GM18511 (cell line): Measurements from ENCODE around the gene VCL.

ENCODE experiments used
- ATAC-seq: cut with Tn5 transposase; IDR thresholded peaks from one replicate; pipeline ENCODE4 v1.9.1; 2021; ENCODE audit warnings: mild to moderate bottlenecking, moderate library complexity; ENCODE audit not compliant: unreplicated experiment

VCL gene

DNA sequence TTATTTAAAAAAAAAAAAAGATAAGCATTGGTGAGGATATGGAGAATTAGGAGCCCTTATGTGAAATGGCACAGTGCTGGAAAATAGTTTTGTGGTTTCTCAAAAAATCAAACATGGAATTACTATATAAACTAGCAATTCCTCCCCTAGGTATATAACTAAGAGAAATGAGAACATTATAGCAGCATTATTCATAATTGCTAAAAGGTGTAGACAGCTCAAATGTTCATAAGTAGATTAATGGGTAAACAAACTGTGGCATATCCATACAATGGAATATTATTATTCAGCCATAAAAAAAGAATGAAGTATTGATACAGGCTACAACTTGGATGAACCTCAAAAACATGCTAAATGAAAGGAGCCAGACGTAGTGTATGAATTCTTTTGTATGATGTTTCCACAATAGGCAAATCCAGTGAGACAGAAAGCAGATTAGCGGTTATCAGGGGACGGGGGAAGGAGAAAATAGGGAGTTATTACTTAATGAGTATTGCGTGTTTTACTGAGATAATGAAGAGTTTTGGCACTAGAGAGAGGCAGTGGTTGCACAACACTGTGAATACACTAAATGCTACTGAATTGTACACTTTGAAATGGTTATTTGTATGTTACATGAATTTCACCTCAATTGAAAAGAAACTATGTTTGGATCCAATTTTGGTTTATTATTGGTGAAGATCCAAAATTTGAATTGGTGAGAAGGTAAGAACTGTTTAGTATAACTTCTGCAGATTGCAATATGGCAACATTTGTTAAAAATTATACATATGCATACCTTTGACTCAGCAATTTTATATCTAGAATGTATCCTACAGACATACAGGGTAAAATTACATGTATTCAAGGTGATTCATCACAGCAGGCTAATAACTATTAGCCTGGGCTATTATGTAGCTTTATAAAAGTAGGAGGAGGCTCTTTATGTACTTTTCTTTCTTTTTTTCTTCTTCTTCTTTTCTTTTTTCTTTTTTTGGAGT lies 69.7 kb downstream of the VCL start:
- ATAC-seq, result no peak

DNA sequence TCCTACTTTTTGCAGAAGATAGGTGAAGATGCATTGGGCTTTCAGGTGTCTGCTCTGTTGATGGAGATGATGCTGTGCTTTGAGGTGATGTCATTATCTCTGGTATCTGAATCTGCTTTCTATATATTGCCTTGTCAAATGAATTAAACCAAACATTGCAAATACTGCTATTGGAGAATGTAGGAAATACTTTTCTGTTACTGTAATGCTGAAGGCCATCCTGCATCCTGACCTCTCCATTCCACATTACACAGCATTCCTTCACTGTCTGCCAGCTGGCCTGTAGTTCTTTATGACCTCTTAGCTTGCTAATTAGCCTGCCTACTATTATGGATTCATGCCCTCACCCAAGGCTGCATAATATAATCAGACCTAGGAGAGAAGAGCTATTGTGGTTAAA lies 73.2 kb downstream of the VCL start:
- ATAC-seq, result no peak

DNA sequence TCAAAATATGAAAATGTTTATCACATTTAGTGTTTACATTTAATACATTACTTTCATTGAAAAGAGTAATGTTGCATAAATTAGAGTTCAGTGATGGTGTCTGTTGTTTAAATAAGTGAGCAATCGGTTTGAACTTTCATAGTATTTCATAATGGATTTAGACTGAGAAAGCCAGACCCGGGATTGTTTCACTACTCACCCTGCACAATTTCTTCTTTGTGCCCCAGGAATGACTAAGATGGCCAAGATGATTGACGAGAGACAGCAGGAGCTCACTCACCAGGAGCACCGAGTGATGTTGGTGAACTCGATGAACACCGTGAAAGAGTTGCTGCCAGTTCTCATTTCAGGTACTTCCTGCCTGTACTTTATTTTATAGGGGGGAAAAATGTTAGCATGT lies 74.6 kb downstream of the VCL start:
- ATAC-seq, result no peak

DNA sequence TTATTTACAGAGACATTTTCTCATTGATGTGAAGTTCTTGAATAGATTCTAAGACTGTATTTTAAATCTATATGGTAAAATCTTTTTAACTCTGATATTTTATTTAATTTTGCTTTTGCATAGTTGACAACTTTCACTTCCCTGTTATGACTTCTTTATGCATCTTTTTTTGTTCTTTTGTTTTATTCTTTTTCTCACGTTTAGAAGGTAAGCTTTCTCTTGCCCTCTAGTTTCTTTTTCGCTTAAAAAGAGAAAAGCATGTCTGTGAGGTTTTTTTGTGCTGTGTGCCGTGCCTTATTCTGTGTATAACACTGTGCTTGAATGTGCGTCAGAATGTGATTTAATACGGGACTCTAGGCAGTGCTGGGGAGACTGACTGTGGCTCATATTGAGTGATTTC lies 78.0 kb downstream of the VCL start:
- ATAC-seq, result no peak

DNA sequence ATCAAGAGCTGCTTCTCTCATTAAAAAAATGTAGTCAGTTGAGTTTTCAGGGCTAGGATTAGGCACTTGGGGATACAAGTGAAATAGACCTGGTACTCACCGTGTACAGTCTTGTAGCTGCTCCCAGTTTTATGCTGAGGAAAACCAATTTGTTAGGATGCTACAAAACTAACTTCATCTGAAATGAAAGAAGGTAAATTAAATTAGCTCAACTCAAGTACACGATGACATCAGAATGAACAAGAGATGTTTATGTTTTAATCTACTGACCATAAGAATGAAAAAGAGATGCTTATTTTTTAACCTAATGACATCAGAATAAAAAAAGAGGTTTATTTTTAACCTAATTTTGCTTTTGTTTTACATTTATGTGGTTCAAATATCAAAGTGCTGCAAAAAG lies 79.0 kb downstream of the VCL start:
- ATAC-seq, result no peak

DNA sequence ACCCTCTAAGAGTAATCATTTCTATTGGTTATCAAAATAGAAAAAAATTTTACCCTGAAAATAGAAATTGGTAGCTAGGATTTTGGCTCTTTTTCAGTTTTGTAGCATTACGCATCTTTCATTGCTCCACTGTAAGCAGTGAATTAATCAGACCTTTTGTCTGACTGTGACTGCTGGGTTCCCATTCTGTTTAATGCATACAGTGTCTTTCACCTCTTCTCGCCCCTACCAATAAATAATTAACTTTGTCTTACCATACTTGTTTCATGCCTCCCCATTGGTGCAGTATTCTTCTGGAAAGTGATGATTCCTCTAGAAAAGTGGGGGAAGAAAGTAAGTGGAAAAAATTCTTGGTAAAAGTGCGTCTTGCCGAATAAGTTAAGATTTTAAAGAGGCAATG lies 79.5 kb downstream of the VCL start:
- ATAC-seq, result no peak

DNA sequence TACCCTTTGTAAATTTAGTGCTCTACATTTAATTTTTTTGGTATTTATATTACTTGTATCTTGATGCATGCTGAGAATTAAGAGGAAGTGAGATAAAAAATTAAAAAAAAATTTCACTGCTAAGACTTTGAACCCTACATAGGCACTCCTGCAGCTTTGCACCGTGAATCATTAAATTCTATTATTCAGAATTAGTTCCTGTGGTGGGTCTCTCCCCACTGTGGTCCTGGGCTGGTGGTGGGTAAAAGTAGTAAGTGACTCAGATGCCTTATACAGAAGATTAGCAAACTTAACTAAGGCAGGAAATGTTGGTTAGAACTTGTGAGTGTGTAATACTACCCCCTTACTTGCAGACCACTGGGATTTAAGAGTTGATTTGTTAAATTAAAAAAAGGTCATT lies 80.1 kb downstream of the VCL start:
- peak; percentile 70 for ATAC-seq

DNA sequence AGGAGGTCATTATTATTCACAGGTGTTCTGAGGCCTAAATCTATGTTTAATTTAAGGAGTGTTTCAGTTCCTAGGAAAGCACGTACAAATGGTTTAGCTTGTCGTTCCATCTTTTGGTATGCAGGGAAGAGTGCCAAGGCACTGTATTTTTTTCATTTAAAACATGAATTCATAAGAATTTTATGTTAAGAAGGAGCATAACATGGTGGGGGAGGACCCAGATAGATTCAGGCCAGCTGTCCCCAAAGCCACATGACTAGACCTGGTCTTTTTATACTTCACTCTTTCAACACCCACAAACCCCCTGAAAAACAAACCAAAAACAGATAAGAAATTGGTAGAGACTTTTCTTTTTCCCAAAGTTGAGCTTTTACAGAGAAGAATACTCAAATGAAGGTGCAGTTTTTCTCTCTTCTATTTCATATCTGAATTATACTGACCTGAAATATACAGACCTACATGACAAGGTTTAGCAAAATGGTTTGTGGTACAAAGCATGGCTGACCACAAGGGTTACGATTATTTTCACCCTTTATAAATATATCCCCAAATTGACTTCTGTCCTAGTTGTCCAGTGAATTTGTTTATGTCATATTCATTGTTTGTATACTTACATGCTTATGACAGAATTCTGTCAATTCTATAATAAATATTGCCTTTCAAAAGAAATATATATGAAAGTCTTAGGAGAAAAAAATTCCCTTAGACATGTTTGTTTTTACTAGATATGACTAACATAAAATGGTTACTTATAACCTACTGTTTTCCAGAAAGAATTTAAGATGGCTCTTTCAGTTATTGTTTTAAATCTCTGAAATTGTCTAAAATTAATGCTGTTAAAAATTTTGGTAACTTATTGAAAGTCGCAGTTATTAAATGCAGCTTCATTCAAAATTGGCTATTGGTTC lies 81.4 kb downstream of the VCL start:
- no peak for ATAC-seq

DNA sequence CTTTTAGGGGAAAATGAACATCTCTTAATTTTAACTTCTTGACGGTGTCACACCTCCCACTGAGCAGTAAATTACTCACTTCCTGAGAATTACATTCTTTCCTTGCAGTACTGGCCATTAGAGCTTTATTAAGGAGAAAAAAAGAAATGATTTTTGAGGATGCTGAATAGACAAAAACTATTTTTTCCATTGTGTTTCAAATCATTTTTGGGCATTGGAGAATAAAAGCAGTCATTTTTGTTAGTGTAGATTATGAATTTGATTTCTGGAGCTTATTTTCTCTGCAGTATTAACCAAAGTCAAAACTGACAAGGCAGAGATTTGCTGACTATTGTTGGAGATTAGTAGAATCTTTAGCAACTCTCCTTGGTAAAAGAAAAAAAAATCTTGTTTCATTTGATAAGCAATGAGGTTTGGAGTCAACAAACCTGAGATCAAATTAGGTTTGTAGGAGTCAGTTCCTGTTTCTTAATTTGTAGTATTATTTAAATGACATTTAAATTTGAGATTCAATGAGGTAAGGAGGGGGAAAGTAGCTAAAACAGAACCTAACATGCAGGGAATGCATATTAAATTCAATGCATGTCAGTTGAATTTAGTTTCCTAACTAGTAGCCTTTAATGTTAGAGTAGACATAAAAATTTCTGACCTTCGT lies 82.1 kb downstream of the VCL start:
- ATAC-seq, result no peak

DNA sequence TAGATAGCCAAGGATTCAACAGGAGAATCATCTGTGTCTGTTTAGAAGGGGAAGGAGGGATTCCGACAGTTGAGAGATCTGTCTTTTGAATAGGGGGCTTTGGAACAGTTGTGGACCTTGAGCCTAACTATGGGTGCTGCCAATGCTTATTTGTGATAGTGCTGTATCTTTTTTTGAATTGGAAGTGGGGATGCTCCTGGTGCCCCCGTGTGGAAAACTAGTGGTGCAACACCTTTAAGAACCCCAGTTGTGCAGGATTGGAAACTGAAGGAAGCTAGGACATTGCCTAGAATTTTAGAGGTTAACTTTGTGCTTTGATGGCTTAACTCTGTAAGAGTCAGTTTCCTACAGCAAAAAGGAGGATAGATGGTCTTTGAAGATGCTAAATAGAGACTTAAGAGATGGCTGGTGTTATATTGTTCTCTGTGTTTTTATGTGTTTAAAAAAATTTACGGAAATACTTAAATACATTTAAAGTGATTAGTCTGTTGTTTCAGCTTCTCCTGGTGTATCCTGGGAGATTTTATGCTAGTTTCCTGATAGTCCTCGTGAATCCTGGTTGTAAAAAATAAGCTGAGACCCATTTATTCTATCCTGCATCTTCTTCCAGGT lies 83.4 kb downstream of the VCL start:
- no peak for ATAC-seq

DNA sequence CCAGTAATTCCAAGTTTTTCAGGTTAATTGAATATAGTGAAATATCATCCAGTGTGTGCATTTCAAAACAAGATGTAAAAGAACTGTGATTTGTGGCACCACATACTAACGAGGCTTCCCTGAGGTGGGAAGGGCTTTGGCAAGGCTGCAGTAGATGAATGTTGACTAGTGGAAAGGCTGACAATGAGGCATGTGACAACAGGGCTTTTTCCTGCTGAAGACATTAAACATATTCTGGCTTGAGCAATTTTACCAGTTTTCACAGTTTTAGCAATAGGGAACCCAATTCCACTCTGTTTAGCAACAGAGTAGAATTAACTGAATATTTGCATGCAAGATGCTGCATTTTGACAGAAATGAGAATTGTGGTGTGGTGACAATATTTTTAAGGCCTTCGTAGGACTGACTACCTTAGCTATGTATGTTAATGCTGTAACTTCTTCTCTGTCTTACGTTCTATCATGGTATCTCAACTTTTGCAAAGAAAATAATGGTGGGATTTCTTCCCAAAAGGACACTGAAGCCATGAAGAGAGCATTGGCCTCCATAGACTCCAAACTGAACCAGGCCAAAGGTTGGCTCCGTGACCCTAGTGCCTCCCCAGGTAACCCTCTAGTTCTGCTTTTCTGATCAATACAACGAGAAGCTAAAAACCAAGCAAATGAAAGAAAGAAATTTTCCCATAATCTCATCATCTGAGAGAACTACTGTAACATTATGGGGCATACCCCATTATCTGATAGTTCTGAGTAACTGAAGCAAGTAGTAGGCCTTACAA lies 84.2 kb downstream of the VCL start:
- no peak for ATAC-seq

DNA sequence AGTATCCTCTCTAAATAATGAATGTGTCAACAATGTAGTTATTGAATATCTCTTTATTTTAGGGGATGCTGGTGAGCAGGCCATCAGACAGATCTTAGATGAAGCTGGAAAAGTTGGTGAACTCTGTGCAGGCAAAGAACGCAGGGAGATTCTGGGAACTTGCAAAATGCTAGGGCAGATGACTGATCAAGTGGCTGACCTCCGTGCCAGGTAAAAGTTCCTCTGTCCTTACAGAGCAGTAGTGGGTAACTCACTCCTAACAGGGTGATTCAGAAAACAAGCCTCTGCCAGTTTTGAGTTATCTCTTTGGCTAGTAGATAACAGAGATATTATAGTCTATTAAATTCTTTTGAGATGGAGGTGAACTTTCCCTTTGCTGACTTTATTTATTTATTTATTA lies 85.4 kb downstream of the VCL start:
- no peak for ATAC-seq

DNA sequence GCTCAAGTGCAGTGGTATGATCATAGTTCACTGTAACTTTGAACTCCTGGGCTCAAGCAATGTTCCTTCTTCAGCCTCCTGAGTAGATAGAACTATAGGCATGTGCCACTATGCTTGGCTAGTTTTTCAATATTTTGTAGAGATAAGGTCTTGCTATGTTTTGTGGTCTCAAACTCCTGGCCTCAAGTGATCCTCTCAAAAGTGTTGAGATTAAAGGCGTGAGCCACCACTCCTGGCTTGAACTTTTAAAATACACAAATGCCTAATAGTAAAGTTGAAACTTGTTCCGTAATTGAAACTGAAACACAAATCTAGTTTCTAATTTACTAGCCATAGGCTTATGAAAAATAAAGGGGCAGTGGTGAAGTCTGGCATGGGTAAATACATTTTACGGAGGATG lies 87.0 kb downstream of the VCL start:
- peak; percentile 79 for ATAC-seq

DNA sequence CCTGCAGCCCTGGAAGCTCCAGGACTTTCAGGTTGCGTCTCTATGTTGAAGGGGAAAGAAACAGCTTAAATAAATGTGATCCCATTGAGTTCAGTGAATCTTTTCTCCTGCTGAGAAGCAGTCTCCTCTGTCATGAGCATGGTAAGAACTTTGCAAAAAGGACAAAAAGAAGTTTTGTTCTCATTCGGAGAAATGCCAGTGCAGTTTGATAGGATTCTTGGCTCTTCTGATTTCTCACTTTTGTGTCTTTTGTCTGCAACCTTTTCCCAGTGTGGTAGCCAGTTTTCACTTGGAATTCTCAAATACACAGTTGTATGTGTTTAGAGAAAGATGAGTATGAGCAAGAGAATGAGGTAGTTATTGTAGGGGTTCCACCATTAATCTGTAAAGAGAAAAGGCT lies 88.4 kb downstream of the VCL start:
- no peak for ATAC-seq

DNA sequence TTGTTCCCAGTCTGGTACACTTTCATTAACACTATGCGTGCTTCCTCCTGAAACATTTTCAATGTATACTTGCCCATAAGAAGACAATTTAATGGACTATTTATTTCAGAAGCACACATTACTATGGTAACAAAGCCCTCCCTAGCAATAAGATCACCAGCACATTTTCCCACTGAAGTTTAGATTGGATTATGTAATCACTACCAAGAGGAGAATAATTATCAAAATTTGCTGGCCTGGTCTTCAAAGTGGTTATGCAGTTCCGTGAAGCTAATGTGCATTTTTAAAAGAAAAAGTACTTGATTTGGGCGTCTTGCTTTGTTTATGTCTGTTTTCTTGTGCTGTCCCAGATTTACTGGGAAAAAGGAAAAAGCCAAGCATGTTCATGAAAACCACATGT lies 90.8 kb downstream of the VCL start:
- no peak for ATAC-seq

DNA sequence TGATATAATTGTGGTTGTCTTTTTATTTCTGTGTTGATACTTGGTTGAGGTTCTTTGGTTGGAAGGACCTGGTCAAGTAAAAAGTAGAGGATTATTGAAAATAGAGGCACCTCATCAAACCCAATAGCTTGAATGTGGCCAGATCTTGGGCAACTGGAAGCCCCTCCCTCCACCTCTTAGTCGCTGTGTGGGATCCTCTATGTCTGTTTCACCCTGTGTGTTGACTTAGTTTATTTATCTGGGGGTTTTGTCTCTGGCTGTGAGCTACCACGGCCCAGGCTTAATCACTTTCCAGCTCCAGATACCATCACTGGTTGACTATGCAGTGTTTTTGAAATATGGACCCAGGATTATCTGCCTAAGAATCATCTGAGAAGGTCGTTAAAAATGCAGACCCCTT lies 94.5 kb downstream of the VCL start:
- ATAC-seq, result no peak

DNA sequence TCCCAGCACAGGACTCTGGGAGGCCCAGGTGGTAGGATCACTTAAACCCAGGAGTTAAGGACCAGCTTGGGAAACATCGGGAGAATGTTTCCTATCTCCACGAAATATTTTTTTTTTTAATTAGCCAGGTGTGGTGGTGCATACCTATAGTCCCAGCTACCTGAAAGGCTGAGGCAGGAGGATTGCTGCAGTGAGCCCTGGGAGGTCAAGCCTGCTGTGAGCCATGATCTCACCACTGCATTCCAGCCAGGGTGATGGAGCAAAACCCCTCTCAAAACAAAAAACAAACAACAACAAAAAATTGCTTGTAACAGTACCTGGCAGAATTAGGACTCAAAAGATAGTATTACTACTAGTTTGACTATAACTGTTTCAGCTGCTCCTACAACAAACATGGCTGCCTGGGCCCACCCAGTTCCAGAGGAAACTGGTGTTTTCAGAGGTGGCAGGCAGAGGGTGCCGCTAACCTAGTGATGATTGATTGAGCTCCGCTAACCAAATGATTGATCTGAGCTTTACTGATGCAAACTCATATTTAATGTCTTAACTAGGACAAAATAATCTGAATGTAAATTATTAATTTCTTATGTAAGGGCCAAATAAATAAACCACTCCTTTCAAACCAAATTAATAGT lies 95.7 kb downstream of the VCL start:
- ATAC-seq, result no peak

DNA sequence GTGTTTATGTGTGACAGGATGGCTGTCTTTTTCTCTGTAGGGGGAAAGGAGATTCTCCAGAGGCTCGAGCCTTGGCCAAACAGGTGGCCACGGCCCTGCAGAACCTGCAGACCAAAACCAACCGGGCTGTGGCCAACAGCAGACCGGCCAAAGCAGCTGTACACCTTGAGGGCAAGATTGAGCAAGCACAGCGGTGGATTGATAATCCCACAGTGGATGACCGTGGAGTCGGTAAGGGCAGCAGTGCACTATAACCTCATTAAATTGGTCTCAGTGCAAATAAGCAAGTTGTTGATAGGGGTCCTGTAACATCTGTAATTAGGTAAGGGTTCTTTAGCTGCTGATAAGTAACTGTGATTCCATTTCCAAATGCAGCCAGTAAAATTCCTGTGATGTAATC lies 96.3 kb downstream of the VCL start:
- ATAC-seq, result no peak

DNA sequence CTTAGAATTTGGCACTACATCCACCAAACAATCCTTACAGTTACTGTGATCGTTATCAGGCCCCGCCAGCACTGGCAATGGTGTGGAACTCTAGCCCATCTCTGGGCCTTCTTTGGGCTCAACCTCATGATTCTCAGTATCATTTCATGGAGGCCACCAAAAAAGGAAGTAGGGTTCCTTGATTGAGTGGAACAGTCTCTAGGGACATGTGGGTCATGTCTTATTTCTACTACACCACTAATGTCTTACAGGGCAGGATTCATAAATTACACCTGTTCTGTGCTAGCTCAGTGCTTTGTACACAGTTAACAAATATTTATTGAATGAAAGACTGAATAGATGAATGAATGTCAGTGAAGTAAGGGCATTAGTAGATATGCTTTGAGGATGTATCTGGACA lies 98.9 kb downstream of the VCL start:
- peak; percentile 92 for ATAC-seq

DNA sequence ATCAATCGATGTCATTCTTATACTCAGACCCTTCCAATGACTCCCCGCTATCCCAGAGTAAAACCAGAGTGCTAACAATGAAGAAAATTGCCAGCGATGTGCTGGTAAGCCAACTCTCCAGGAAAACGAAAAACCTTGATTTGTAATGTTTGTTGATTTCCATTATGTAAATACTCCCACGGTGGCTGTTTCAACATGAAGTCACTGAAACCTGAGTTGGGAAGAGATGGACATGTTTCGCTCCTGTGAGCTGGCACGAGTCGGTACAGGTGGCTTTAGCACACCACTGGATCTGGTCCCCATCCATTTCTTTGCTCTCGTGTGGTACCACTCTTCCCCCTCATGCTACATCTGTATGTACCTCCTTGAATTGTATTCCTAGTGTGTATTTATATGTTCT lies 99.9 kb downstream of the VCL start:
- no peak for ATAC-seq
